Smooth muscle cell (in vitro differentiated cells): ENCODE data around the gene GCLC. TPM values are rescaled to one million over a fixed set of nuclear protein-coding genes. Genes with fewer than 3 reads are reported as not detected.
A peak's percentile ranks its signal among the peaks of the same experiment; 100 is the strongest.

Experiments
- DNase-seq: peaks from one replicate; lab custom pipeline; 2025; ENCODE audit not compliant: unreplicated experiment; lab: John Stamatoyannopoulos, UW
- H2AFZ ChIP-seq: fragments of 200-600 bp; sonication (generic); 2 replicates; pipeline ENCODE4 v1.6.0; 2016; ENCODE audit warnings: antibody characterized with exemption, low read depth, mild to moderate bottlenecking
- H3F3A ChIP-seq: fragments of 200-600 bp; sonication (generic); 2 replicates; pipeline ENCODE4 v1.6.0; 2017; ENCODE audit warnings: antibody characterized with exemption, low read depth
- H3K27ac ChIP-seq: fragments of 200-600 bp; sonication (generic); 2 replicates; pipeline ENCODE4 v1.5.1; 2016; ENCODE audit warnings: low read depth, mild to moderate bottlenecking
- H3K27me3 ChIP-seq: fragments of 200-600 bp; sonication (generic); 2 replicates; pipeline ENCODE4 v1.6.1; 2016; ENCODE audit warnings: low read depth, mild to moderate bottlenecking
- H3K36me3 ChIP-seq: fragments of 200-600 bp; sonication (generic); 2 replicates; pipeline ENCODE4 v1.5.1; 2016; ENCODE audit warnings: low read depth
- H3K4me1 ChIP-seq: fragments of 200-600 bp; sonication (generic); 2 replicates; pipeline ENCODE4 v1.5.1; 2016; ENCODE audit warnings: low read depth
- H3K4me2 ChIP-seq: fragments of 200-600 bp; sonication (generic); 2 replicates; pipeline ENCODE4 v1.6.0; 2016; ENCODE audit warnings: mild to moderate bottlenecking
- H3K4me3 ChIP-seq: fragments of 200-600 bp; sonication (generic); 2 replicates; pipeline ENCODE4 v1.5.1; 2016; ENCODE audit warnings: mild to moderate bottlenecking
- H3K79me2 ChIP-seq: fragments of 200-600 bp; sonication (generic); 2 replicates; pipeline ENCODE4 v1.6.0; 2016; ENCODE audit warnings: low read depth, mild to moderate bottlenecking
- H3K9ac ChIP-seq: fragments of 200-600 bp; sonication (generic); 2 replicates; pipeline ENCODE4 v1.6.0; 2016; ENCODE audit warnings: low read depth
- H3K9me3 ChIP-seq: fragments of 200-600 bp; sonication (generic); replicated peaks from 2 replicates; pipeline ENCODE4 v1.5.1; 2016; ENCODE audit warnings: low read depth
- H4K20me1 ChIP-seq: fragments of 200-600 bp; sonication (generic); 2 replicates; pipeline ENCODE4 v1.6.0; 2016; ENCODE audit warnings: low read depth
- WGBS: methylation state at CpG from one replicate; pipeline ENCODE4 v1.1.7; 2016; ENCODE audit warnings: low lambda C conversion rate; 5-methylcytosine and 5-hydroxymethylcytosine counted together
- polyA plus RNA-seq: library from polyadenylated mRNA; unstranded; fragments of >200 nt; fragmentation: Nextera tagmentation; extraction: Ambion mirVana; gene quantifications from 2 replicates; pipeline ENCODE4 v1.2.1, GENCODE V29; 2016
- total RNA-seq: library from RNA; depleted of rRNA; stranded (reverse); fragments of >200 nt; gene quantifications from 2 replicates; pipeline ENCODE4 v1.2.3, GENCODE V29; 2014
- TF ChIP-seq, protein P1 (sequence below): fragments of 200-600 bp; sonication (generic); IDR thresholded peaks from 2 replicates; pipeline ENCODE4 v1.5.1; 2017; ENCODE audit warnings: borderline replicate concordance, mild to moderate bottlenecking, antibody characterized with exemption; ENCODE audit not compliant: insufficient read depth, poor library complexity, severe bottlenecking

Gene GCLC
- total and polyA plus RNA-seq, 2 experiments from 2014 or later: 3.7 to 7.1 TPM

- no peaks in the 10 kb centered on the region for H3K79me2 ChIP-seq
- DNase-seq: no peak
Measured at GRCh38 chr6:53591873-53592272, 47.0 kb upstream of the GCLC start.

DNA sequence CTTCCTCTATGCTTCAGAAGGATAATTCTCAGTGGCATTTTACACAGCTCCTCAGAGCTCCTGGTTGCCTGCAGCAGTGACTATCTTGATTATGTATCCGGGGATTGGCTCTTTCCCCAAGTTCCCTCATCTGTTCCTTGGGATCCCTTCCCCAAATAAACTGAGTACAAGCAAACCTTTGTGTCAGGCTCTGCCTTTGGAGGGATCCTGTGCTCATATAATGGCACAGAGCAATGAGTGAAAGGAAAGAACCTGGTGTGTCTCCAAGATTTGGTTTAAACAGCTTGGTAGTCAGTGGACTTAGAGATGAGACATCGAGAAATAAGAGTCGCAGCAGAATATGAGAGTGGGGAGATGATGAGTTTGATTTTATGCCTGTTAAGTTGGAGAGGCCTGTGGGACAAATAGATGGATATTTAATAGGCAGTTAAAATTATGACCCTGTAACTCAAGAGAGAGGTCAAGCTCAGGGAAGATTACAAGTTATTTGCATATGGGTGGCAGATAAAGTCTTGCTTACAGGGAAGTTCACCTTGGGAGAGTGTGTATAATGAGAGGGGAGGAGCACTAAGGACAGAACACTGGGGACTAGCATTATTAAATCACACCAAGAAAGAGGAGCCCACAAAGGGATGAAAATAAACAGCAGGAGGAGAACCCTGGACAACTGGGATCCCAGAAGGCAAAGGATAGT is 44.1 kb upstream of the GCLC start:
- TF ChIP-seq, protein P1, sequence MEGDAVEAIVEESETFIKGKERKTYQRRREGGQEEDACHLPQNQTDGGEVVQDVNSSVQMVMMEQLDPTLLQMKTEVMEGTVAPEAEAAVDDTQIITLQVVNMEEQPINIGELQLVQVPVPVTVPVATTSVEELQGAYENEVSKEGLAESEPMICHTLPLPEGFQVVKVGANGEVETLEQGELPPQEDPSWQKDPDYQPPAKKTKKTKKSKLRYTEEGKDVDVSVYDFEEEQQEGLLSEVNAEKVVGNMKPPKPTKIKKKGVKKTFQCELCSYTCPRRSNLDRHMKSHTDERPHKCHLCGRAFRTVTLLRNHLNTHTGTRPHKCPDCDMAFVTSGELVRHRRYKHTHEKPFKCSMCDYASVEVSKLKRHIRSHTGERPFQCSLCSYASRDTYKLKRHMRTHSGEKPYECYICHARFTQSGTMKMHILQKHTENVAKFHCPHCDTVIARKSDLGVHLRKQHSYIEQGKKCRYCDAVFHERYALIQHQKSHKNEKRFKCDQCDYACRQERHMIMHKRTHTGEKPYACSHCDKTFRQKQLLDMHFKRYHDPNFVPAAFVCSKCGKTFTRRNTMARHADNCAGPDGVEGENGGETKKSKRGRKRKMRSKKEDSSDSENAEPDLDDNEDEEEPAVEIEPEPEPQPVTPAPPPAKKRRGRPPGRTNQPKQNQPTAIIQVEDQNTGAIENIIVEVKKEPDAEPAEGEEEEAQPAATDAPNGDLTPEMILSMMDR: no peak
- H3K79me2 ChIP-seq: no peaks in the 10 kb centered on the region
- no peak overlapping the region for H3K4me2 ChIP-seq
- no peak overlapping the region for H3K4me3 ChIP-seq
- no peak overlapping the region for H3K9ac ChIP-seq
- H3K27me3 ChIP-seq: no peaks in the 10 kb centered on the region
- DNase-seq: no peak
- H3K4me1 ChIP-seq: no peaks in the 10 kb centered on the region
- H2AFZ ChIP-seq: no peak overlapping the region
- H3K36me3 ChIP-seq: no peaks in the 10 kb centered on the region
- WGBS: 88% methylated on average over 3 of the region's 3 CpGs
- H3K27ac ChIP-seq: no peak overlapping the region
- peaks cover 8% of the 10 kb centered on the region for H3F3A ChIP-seq
- no peaks in the 10 kb centered on the region for H4K20me1 ChIP-seq
- no peaks in the 10 kb centered on the region for H3K9me3 ChIP-seq

More at GRCh38 chr6:53591873-53592272, 47.0 kb upstream of the GCLC start:
- Histone ChIP-seq H2AFZ (no peak overlapping the region), H3F3A (peaks cover 8% of the 10 kb centered on the region), H3K9ac (no peak overlapping the region), H3K27me3 (no peaks in the 10 kb centered on the region), H3K36me3 (no peaks in the 10 kb centered on the region), H3K27ac (peak overlapping the region; percentile 16), H3K9me3 (no peaks in the 10 kb centered on the region), H3K4me1 (no peaks in the 10 kb centered on the region), H3K4me2 (no peak overlapping the region), H3K4me3 (no peak overlapping the region), H4K20me1 (no peaks in the 10 kb centered on the region)
- TF ChIP-seq, protein P1: no peak

- H3K9ac ChIP-seq: no peak overlapping the region
- no peaks in the 10 kb centered on the region for H3K36me3 ChIP-seq
- H3K4me3 ChIP-seq: no peak overlapping the region
- H3K79me2 ChIP-seq: no peaks in the 10 kb centered on the region
- no peaks in the 10 kb centered on the region for H3K4me1 ChIP-seq
- 93% methylated on average over 1 of the region's 1 CpG for WGBS
- TF ChIP-seq, protein P1: no peak
- no peaks in the 10 kb centered on the region for H4K20me1 ChIP-seq
- no peak overlapping the region for H3K4me2 ChIP-seq
- H3K27ac ChIP-seq: no peak overlapping the region
- no peak for DNase-seq
- no peaks in the 10 kb centered on the region for H3K9me3 ChIP-seq
- H2AFZ ChIP-seq: no peak overlapping the region
- H3K27me3 ChIP-seq: no peaks in the 10 kb centered on the region
- H3F3A ChIP-seq: no peaks in the 10 kb centered on the region
Measured at GRCh38 chr6:53587291-53587690, 42.4 kb upstream of the GCLC start.
